ENCODE measurements around the gene CELF2.

CELF2 gene

GRCh38 chr10:11193001-11193551 is 175.4 kb downstream of the CELF2 start (continued):
- TF ChIP-seq ZNF292 (tag by site-specific recombination; IDR thresholded peaks at IDR 0.05; ENCODE audit: borderline replicate concordance, low read depth) = no peak
- TF ChIP-seq ZBTB10 (tag by site-specific recombination; IDR thresholded peaks at IDR 0.05) = no peak
- TF ChIP-seq ZNF645 (tag by site-specific recombination; IDR thresholded peaks at IDR 0.05) = no peak

GRCh38 chr10:11194859-11195586 is 177.4 kb downstream of the CELF2 start:
- no peak overlapping the region for H3K27ac ChIP-seq (ENCODE audit: extremely low read depth, low read depth, low read length)
- CTCF ChIA-PET = no interaction called here
- H3K9me3 ChIP-seq (ENCODE audit: control insufficient read depth, insufficient read depth, low read depth, low read length) = no peaks in the 10 kb centered on the region

GRCh38 chr10:11195623-11196022 is 178.0 kb downstream of the CELF2 start:
- H3K36me3 ChIP-seq (ENCODE audit: control insufficient read depth in 2 of 2, insufficient read depth in 1 of 2, low read length in 2 of 2) = no peaks in the 10 kb centered on the region
- no peak for TF ChIP-seq SP3 (tag by site-specific recombination; IDR thresholded peaks at IDR 0.05)
- no peak for TF ChIP-seq ZNF366 (tag by site-specific recombination; conservative IDR thresholded peaks at IDR 0.05)
- no peak for TF ChIP-seq ZNF350 (tag by site-specific recombination; IDR thresholded peaks at IDR 0.05)
- TF ChIP-seq ZNF169 (tag by site-specific recombination; IDR thresholded peaks at IDR 0.05) = no peak
- no peak for TF ChIP-seq ZNF354C (tag by site-specific recombination; IDR thresholded peaks at IDR 0.05; ENCODE audit: borderline replicate concordance, low read depth)
- no peak for TF ChIP-seq ZNF211 (tag by site-specific recombination; IDR thresholded peaks at IDR 0.05; ENCODE audit: low read depth)
- TF ChIP-seq ZNF707 (tag by site-specific recombination; IDR thresholded peaks at IDR 0.05) = no peak
- no peak overlapping the region for H3K4me3 ChIP-seq (ENCODE audit: low read depth, low read length)
- H3K27ac ChIP-seq (ENCODE audit: extremely low read depth, low read depth, low read length) = no peak overlapping the region
- CTCF ChIA-PET = no interaction called here
- no peaks in the 10 kb centered on the region for H3K9me3 ChIP-seq (ENCODE audit: control insufficient read depth, insufficient read depth, low read depth, low read length)
- POLR2A ChIA-PET = no interaction called here
- peaks cover 13% of the 10 kb centered on the region for H3K4me1 ChIP-seq (ENCODE audit: control insufficient read depth, insufficient read depth, low read length)

More at GRCh38 chr10:11194859-11195586, 177.4 kb downstream of the CELF2 start:
- Histone ChIP-seq H3K36me3 (ENCODE audit: control insufficient read depth in 2 of 2, insufficient read depth in 1 of 2, low read length in 2 of 2) (no peaks in the 10 kb centered on the region), H3K4me1 (ENCODE audit: control insufficient read depth, insufficient read depth, low read length) (peaks cover 15% of the 10 kb centered on the region), H3K4me3 (ENCODE audit: low read depth, low read length) (no peak overlapping the region)
- POLR2A ChIA-PET = no interaction called here
- TF ChIP-seq ZNF623 (tag by site-specific recombination; IDR thresholded peaks at IDR 0.05) = no peak
- TF ChIP-seq TCF7L2 (IDR thresholded peaks at IDR 0.05; ENCODE audit: borderline replicate concordance, low read depth, low read length) = no peak
- no peak for TF ChIP-seq ZNF677 (tag by site-specific recombination; IDR thresholded peaks at IDR 0.05)
- TF ChIP-seq ZNF148 (tag by site-specific recombination; IDR thresholded peaks at IDR 0.05; ENCODE audit: borderline replicate concordance) = no peak
- TF ChIP-seq KLF17 (tag by site-specific recombination; IDR thresholded peaks at IDR 0.05) = no peak
- no peak for TF ChIP-seq ZNF664 (tag by site-specific recombination; IDR thresholded peaks at IDR 0.05)
- TF ChIP-seq ZNF202 (tag by site-specific recombination; IDR thresholded peaks at IDR 0.05; ENCODE audit: borderline replicate concordance) = no peak
- no peak for TF ChIP-seq ZNF274 (IDR thresholded peaks at IDR 0.05; ENCODE audit: low read length)
- no peak for TF ChIP-seq ZNF274 (tag by site-specific recombination; IDR thresholded peaks at IDR 0.05; ENCODE audit: borderline replicate concordance)
- no peak for TF ChIP-seq SP7 (tag by site-specific recombination; IDR thresholded peaks at IDR 0.05)
